Liver (tissue), 3 donors: ENCODE results near the gene CDH4.

Source experiments
- CTCF ChIP-seq: fragments of 150-350 bp; IDR thresholded peaks from 2 replicates; pipeline ENCODE4 v1.5.1; 2017; ENCODE audit warnings: improper control_type of control experiment, low read depth, low read length; ENCODE audit not compliant: missing input control
- FOXA1 ChIP-seq: IDR thresholded peaks from 2 replicates; pipeline ENCODE4 v1.6.1; 2016; ENCODE audit warnings: antibody characterized with exemption
- HNF4A ChIP-seq, 2 donors: conservative IDR thresholded peaks; 2 replicates each; pipeline ENCODE4 v1.6.1; 2016; ENCODE audit warnings: antibody characterized with exemption in 2 of 2, mild to moderate bottlenecking in 2 of 2
- JUND ChIP-seq, 2 donors: IDR thresholded peaks; 2 replicates each; pipeline ENCODE4 v1.6.1; 2016; ENCODE audit warnings: antibody characterized with exemption in 2 of 2
- MAX ChIP-seq: IDR thresholded peaks from 2 replicates; pipeline ENCODE4 v1.6.1; 2016; ENCODE audit warnings: antibody characterized with exemption
- YY1 ChIP-seq: IDR thresholded peaks from 2 replicates; pipeline ENCODE4 v1.6.1; 2016; ENCODE audit warnings: antibody characterized with exemption, mild to moderate bottlenecking
- donor health status: healthy.
- donor health status: healthy.

- TF ChIP-seq CTCF (no peak), HNF4A (conservative IDR thresholded peaks at IDR 0.05) (no peak), JUND (IDR thresholded peaks at IDR 0.05) (no peak), MAX (no peak), YY1 (no peak), FOXA1 (no peak)
Observed at GRCh38 chr20:61679473-61679872, 427.4 kb downstream of the CDH4 start.
